GM18520 (cell line): ENCODE results near the gene VAMP3.

Experiments
- ATAC-seq: cut with Tn5 transposase; IDR thresholded peaks from one replicate; pipeline ENCODE4 v1.9.1; 2021; ENCODE audit not compliant: unreplicated experiment

The VAMP3 gene

DNA sequence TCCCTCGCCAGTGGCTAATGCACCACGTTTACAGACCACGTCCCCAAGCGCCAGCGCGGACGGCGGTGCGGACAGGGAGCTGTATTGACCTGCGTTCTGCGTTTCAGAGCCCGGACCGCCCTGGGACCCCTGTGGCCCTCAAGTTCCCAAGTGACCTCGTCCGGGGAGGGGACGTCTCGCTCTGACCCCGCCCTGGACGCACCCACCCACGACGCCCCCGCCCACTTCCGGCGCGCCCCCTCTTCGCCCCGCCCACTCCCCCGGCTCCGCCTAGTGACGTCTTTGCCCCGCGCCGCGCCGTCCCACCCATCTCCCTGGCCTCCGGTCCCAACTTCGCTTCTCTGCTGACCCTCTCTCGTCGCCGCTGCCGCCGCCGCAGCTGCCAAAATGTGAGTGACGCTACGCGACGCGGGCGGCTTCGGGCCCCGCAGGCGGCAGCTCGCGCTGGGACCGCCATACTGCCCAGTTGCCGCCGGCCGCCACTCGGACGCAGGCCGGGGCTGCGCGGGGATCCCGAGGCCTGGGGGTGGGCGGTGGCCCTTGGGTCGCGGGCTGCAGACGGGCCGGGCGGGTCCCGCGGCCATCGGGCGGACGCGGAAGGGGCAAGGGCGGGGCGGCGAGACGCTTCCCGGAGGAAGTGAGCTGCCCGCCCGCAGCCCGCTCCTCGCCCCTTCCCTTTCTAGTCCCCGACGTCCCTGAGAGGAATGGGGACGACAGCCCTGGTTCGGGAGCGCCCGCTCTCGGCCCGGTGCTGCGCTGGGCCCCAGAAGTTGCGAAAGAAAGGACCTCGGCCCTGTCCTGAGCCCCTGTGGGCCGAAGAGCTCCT lies at the start of gene VAMP3:
TSS of gene VAMP3 (plus strand) at position 300 of the 826 bp plus-strand sequence. CDS start at position 388, 88 bp downstream.
- ATAC-seq = peak; percentile 45

DNA sequence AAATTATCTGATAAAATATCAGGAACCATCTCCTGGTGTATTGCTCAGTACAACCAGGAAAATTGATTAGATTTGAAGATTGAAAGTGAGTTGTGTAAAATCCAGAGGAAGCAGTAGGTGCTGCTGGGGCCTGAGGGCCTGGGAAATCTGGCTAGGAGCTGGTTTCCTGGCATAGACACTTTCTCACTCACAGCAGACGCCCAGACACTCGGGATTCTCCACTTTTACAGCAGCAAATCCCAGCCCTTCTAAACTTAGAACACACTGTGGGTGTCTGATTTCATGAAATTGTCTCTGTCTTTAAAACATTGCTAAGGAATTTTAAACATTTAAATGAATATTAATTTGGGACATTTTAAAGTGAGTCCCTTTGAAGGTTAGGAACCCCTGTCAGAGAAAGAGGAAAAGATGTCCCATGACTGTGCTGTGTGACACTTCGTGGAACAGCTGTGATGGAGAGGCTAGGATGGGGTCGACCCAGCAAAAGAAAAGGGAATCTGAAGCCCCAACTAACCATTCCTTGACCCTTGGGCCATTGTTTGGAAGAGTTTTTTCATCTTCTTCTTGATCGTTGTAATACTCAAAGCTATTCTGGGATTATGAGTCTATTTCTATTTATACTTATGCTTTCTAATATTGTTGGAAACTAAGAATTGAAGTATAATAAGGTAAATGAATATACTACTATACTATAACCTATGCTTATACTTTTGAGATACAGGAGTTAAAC lies 49.0 kb upstream of the VAMP3 start:
- no peak for ATAC-seq

GRCh38 chr1:7722670-7723012 lies 48.5 kb upstream of the VAMP3 start:
- no peak for ATAC-seq

DNA sequence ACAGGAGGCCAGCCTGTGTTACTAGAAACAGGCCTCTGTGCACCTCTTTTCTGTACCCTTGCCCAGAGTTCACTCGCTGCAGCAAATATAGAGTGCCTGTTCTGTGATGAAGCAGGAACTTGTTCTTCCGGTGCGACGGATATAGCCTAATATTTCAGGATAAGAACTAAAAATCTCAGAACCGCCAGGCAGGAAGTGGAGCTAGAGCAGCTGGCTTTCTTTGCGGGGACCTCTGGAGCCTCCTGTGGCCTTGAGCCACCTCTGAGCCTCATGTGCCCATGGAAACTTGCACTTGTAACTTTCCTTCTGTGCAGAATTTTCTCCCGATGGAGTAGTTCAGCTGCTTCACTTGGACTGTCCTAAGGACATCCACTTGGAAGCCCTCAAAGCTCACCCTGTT lies 44.5 kb upstream of the VAMP3 start:
- no peak for ATAC-seq

GRCh38 chr1:7727809-7728471 lies 43.2 kb upstream of the VAMP3 start:
- no peak for ATAC-seq

- ATAC-seq = no peak
Measured at GRCh38 chr1:7729761-7730160, 41.3 kb upstream of the VAMP3 start.

GRCh38 chr1:7732331-7732730 lies 38.8 kb upstream of the VAMP3 start:
- ATAC-seq = no peak

GRCh38 chr1:7733276-7733675 lies 37.8 kb upstream of the VAMP3 start:
- no peak for ATAC-seq

DNA sequence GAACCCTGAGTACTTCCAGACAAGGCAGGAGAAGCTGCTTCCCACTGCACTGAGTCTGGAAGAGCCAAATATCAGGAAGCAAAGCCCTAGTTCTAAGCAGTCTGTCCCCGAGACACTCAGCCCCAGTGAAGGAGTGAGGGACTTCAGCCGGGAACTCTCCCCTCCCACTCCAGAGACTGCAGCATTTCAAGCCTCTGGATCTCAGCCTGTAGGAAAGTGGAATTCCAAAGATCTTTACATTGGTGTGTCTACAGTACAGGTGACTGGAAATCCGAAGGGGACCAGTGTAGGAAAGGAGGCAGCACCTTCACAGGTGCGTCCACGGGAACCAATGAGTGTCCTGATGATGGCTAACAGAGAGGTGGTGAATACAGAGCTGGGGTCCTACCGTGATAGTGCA lies 33.1 kb upstream of the VAMP3 start:
- ATAC-seq = no peak

GRCh38 chr1:7743346-7743745 lies 27.8 kb upstream of the VAMP3 start:
- ATAC-seq = no peak

- no peak for ATAC-seq
Measured at GRCh38 chr1:7744882-7745281, 26.2 kb upstream of the VAMP3 start.

- ATAC-seq = no peak
Measured at GRCh38 chr1:7745783-7746182, 25.3 kb upstream of the VAMP3 start.

- ATAC-seq = no peak
Measured at GRCh38 chr1:7747605-7748004, 23.5 kb upstream of the VAMP3 start.

GRCh38 chr1:7749126-7749525 lies 22.0 kb upstream of the VAMP3 start:
- no peak for ATAC-seq

GRCh38 chr1:7751174-7751573 lies 19.9 kb upstream of the VAMP3 start:
- ATAC-seq = no peak

DNA sequence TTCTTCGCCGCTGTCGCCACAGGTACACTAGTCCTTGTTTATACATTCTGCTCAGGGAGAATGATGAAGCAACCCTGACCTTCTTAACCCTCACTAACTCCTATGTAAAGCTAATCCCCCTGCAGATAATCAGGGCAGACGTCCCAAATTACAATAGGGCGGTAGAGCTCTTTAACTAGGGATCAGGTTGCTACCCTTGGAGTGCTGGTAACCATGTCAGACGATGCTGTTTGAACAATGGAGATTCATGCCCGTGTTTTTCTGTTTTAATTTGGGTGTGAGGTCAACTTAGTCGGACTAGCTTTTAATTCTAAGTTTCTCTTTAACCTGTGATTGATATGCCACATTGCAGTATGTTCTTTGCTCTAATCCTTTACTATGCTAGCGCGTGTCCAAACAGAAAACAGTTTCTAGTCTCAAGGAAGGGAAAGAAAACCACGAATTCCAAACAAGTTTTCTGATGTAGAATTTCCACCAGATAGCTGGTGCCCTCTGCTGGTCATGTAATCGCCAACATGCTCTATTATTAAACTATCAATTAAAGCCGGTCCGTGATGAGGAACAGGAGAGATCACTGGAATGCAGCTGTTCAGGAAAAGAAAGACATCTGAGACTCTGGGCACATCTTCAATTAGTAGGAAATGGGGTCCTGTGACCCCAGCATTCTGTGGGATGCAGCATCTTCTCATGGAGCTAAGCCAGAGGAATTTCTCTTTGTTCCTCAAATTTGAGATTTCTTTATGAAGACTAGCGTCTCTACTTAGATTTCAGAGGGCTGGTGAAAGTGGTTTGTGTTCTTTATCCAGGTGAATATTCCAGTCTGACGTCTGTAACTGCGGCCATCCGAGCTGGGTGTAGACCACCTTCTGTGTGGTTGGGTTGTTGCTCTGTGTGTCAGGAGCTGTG lies 18.3 kb upstream of the VAMP3 start:
- ATAC-seq = no peak

- no peak for ATAC-seq
Measured at GRCh38 chr1:7753641-7754040, 17.5 kb upstream of the VAMP3 start.

DNA sequence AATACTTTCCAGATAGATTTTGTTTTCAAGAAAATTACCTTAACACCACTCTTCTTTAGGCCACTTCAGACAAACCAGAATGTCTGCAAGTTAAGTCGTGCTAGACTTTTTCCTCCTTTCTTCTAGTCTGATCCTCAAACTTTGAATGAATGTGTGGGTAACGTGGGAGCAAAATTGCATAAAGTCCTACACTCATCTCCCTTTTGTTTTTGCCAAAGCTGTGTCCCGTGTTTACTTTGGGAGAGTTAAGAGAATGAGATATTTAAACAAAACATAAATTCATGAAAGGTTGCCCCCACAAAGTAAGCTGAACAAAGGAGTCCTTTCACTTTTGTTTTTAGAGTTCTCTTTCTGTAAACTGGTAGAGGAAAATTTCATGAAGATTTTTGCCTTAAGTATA lies 16.9 kb upstream of the VAMP3 start:
- ATAC-seq = no peak

GRCh38 chr1:7755448-7755847 lies 15.6 kb upstream of the VAMP3 start:
- no peak for ATAC-seq

GRCh38 chr1:7760245-7760644 lies 10.9 kb upstream of the VAMP3 start:
- no peak for ATAC-seq

DNA sequence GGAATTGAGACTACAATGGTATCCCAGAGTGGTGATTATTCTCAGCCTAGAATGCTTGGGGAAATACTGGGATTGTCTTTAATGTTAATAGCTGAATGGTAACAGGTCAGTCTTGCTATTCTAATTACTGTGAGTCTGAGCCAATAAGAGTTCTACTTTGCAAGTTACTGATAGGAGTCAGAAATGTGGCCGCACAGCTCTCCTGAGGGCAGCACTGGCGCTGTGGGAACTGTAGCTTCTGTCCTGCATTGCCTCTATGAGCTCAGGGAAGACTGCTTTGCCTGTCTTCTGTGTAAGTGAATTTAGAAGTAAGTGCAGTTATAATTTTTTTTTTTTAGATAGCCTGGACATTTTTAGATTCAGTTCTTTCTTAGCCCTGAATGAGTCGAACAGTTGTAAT lies 10.0 kb upstream of the VAMP3 start:
- no peak for ATAC-seq
